Esophagus muscularis mucosa (tissue), 4 donors: ENCODE results near the gene SEMA3D. TPM values are rescaled to one million over a fixed set of nuclear protein-coding genes. Genes with fewer than 3 reads are reported as not detected.

Experiments
- DNase-seq: peaks from one replicate; pipeline ENCODE4 v3.0.0-alpha.2; 2017; ENCODE audit errors: extremely low spot score
- H3K27ac ChIP-seq, 4 donors: fragments of 200-600 bp; sonication (generic); replicated peaks in 1 of 4; 1 replicate in 3 of 4; 2 replicates in 1 of 4; pipeline ENCODE4 v1.5.1; 2016 to 2019; ENCODE audit warnings: mild to moderate bottlenecking in 1 of 4
- H3K27me3 ChIP-seq, 4 donors: fragments of 200-600 bp; sonication (generic); one replicate each; pipeline versions ENCODE4 v1.5.1 to v1.6.0; 2016 to 2019
- H3K36me3 ChIP-seq, 4 donors: fragments of 200-600 bp; sonication (generic); one replicate each; pipeline ENCODE4 v1.5.1; 2016 to 2019
- H3K4me1 ChIP-seq, 4 donors: fragments of 200-600 bp; sonication (generic); one replicate each; pipeline ENCODE4 v1.5.1; 2016 to 2019
- H3K4me3 ChIP-seq, 4 donors: fragments of 200-600 bp; sonication (generic); 1 replicate in 2 of 4; 2 replicates in 2 of 4; pipeline ENCODE4 v1.5.1; 2016 to 2019; ENCODE audit warnings: mild to moderate bottlenecking in 4 of 4, moderate library complexity in 1 of 4
- H3K9me3 ChIP-seq, 4 donors: fragments of 200-600 bp; sonication (generic); 1 replicate in 3 of 4; 2 replicates in 1 of 4; pipeline ENCODE4 v1.5.1; 2016 to 2019
- CTCF ChIP-seq, 3 experiments: fragments of 200-600 bp in 2 of 3; fragments of 450-650 bp in 1 of 3; sonication (generic) in 2 of 3; IDR thresholded peaks; one replicate each; pipeline ENCODE4 v1.5.1; 2017 to 2019; ENCODE audit warnings: antibody characterized with exemption in 3 of 3, mild to moderate bottlenecking in 2 of 3, moderate library complexity in 1 of 3
- EP300 ChIP-seq: sonication (generic); formaldehyde crosslinking; IDR thresholded peaks from one replicate; pipeline ENCODE4 v1.6.1; 2017; ENCODE audit warnings: antibody characterized with exemption
- POLR2A ChIP-seq: fragments of 450-650 bp; IDR thresholded peaks from one replicate; pipeline ENCODE4 v1.6.1; 2017; ENCODE audit warnings: antibody characterized with exemption, moderate library complexity, mild to moderate bottlenecking, low read depth
- POLR2AphosphoS5 ChIP-seq, 2 donors: sonication (generic); formaldehyde crosslinking; IDR thresholded peaks; one replicate each; pipeline ENCODE4 v1.6.1; 2017; ENCODE audit warnings: antibody characterized with exemption in 2 of 2
- WGBS: methylation state at CpG from one replicate; pipeline ENCODE4 v1.1.5; 2018; 5-methylcytosine and 5-hydroxymethylcytosine counted together
- intact Hi-C: fragments of 100-400 bp; cut with DNase I; formaldehyde crosslinking; loops from one replicate; pipeline ENCODE4 v1.15.1; 2023
- total RNA-seq, 4 donors: library from RNA; depleted of rRNA; stranded (reverse); fragments of >200 nt; gene quantifications; one replicate each; pipeline versions ENCODE4 v1.1.0 to v1.2.1, GENCODE V29; 2016

The SEMA3D gene
- total RNA-seq, 4 donors from 2014 or later, result 0.42 to 2.2 (median 1.4) TPM

- Histone ChIP-seq H3K27ac (peak overlapping the region in 3 of 4 donors; percentile 36 to 37 (median 36)), H3K36me3 (no peaks in the 10 kb centered on the region), H3K4me1 (peaks cover 3 to 23% (median 21%) of the 10 kb centered on the region in 4 donors), H3K4me3 (no peak overlapping the region), H3K27me3 (no peaks in the 10 kb centered on the region), H3K9me3 (no peaks in the 10 kb centered on the region)
- TF ChIP-seq POLR2AphosphoS5 (IDR thresholded peaks at IDR 0.05), result no peak
- no peak for TF ChIP-seq POLR2A
- no peak for TF ChIP-seq EP300
- no peak for TF ChIP-seq CTCF (IDR thresholded peaks at IDR 0.05)
- DNase-seq, result no peak
- intact Hi-C loops, result no loop called here
Measured at GRCh38 chr7:84970670-84971069, 216.2 kb downstream of the SEMA3D start.

- WGBS, result 78% methylated on average over 5 of the region's 5 CpGs
- intact Hi-C loops, result no loop called here
Measured at GRCh38 chr7:84953234-84953633, 233.6 kb downstream of the SEMA3D start.

GRCh38 chr7:84950836-84951235 lies 236.0 kb downstream of the SEMA3D start:
- TF ChIP-seq POLR2AphosphoS5 (IDR thresholded peaks at IDR 0.05) (no peak), EP300 (no peak), CTCF (IDR thresholded peaks at IDR 0.05) (no peak), POLR2A (no peak)
- DNase-seq, result no peak
- Histone ChIP-seq H3K27ac (no peak overlapping the region), H3K4me1 (no peaks in the 10 kb centered on the region), H3K27me3 (no peaks in the 10 kb centered on the region), H3K4me3 (no peak overlapping the region), H3K9me3 (no peaks in the 10 kb centered on the region), H3K36me3 (no peaks in the 10 kb centered on the region)
- intact Hi-C loops, result no loop called here

More at GRCh38 chr7:84953234-84953633, 233.6 kb downstream of the SEMA3D start:
- no peaks in the 10 kb centered on the region for H3K9me3 ChIP-seq
- TF ChIP-seq POLR2AphosphoS5 (IDR thresholded peaks at IDR 0.05), result no peak
- no peak for TF ChIP-seq CTCF (IDR thresholded peaks at IDR 0.05)
- no peak for TF ChIP-seq EP300
- no peak for TF ChIP-seq POLR2A
- H3K27me3 ChIP-seq, result no peaks in the 10 kb centered on the region
- H3K4me3 ChIP-seq, result no peak overlapping the region
- H3K36me3 ChIP-seq, result no peaks in the 10 kb centered on the region
- no peaks in the 10 kb centered on the region for H3K4me1 ChIP-seq
- no peak overlapping the region for H3K27ac ChIP-seq
- no peak for DNase-seq

DNA sequence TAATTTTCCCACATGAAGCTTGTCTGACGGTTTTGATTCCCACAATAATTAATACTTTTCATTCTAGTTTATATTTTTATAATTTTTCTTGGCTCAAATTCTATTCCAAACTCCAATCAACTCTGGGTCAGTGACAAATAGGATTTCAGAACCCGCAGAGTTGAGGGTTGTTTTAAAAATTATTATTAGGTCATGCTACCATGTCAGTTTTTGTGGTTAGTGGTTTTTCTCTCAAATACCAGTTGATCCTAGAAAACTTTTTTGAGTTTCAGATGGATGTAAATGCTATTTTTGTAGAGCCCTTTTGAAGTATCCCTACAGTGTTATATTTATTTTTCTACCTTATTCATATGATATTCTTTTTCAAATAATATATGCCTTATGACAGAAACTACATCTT lies 237.4 kb downstream of the SEMA3D start:
- TF ChIP-seq POLR2A (no peak), CTCF (IDR thresholded peaks at IDR 0.05) (no peak), POLR2AphosphoS5 (IDR thresholded peaks at IDR 0.05) (no peak), EP300 (no peak)
- no peak for DNase-seq
- H3K4me3 ChIP-seq, result no peak overlapping the region
- H3K4me1 ChIP-seq, result no peaks in the 10 kb centered on the region
- intact Hi-C loops, result no loop called here
- H3K27me3 ChIP-seq, result no peaks in the 10 kb centered on the region
- H3K36me3 ChIP-seq, result no peaks in the 10 kb centered on the region
- no peaks in the 10 kb centered on the region for H3K9me3 ChIP-seq
- H3K27ac ChIP-seq, result no peak overlapping the region
- 53% methylated on average over 2 of the region's 2 CpGs for WGBS

GRCh38 chr7:84949067-84949466 lies 237.8 kb downstream of the SEMA3D start:
- WGBS, result 88% methylated on average over 1 of the region's 1 CpG
- TF ChIP-seq EP300 (no peak), CTCF (IDR thresholded peaks at IDR 0.05) (no peak), POLR2AphosphoS5 (IDR thresholded peaks at IDR 0.05) (no peak), POLR2A (no peak)

More at GRCh38 chr7:84949067-84949466, 237.8 kb downstream of the SEMA3D start:
- Histone ChIP-seq H3K27me3 (no peaks in the 10 kb centered on the region), H3K4me3 (no peak overlapping the region), H3K4me1 (no peaks in the 10 kb centered on the region), H3K27ac (no peak overlapping the region), H3K9me3 (no peaks in the 10 kb centered on the region), H3K36me3 (no peaks in the 10 kb centered on the region)
- no peak for DNase-seq
- intact Hi-C loops, result no loop called here
